Measurements from ENCODE around the gene CENPF. TPM values are rescaled to one million over a fixed set of nuclear protein-coding genes. Genes with fewer than 3 reads are reported as not detected.

Gene CENPF
- total RNA-seq: 67.0 and 80.5 TPM in 2 replicates

DNA sequence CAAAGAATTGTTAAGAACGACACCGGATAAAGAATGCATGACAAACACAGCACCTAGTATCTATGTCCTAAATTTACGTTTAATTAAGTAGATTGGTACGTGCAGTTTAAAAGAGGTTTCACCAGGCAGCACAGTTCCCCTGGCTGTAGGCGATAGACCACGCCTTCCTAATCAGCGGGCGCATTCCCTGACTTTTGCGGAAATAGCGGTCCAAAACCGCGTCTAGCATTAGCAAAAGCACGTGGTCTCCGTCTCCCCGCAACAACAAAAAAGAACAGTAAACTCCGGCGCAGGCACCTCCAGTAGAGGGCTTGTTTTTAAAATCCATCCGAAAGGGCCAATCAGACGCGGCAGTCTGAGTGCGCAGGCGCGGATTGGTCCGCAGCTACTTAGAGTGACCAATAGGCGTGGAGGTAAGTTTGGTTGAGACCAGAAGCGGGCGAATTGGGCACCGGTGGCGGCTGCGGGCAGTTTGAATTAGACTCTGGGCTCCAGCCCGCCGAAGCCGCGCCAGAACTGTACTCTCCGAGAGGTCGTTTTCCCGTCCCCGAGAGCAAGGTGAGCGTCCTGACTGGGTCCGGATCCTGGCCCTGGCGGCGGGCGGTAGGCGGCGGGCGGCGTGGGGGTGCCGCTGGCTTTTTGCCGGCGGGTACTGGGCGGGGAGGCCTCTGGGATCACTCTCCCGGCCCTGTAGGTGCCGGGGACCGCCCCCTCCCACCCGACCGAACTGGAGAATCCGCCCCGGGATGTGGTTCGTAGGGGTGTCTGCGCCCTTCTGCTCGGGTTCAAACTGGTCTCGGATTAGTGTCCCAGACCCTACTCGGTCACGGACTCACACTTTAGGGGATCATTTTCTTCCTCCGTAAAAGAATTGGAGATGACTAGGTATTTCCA lies at the start of gene CENPF:
TSS of gene CENPF (plus strand) at position 432 of the 894 bp plus-strand sequence. CDS start 10,560 bp downstream, outside the sequence.
- DNase-seq (ENCODE audit: low read depth): peak; percentile 92
- TF ChIP-seq, protein P1, sequence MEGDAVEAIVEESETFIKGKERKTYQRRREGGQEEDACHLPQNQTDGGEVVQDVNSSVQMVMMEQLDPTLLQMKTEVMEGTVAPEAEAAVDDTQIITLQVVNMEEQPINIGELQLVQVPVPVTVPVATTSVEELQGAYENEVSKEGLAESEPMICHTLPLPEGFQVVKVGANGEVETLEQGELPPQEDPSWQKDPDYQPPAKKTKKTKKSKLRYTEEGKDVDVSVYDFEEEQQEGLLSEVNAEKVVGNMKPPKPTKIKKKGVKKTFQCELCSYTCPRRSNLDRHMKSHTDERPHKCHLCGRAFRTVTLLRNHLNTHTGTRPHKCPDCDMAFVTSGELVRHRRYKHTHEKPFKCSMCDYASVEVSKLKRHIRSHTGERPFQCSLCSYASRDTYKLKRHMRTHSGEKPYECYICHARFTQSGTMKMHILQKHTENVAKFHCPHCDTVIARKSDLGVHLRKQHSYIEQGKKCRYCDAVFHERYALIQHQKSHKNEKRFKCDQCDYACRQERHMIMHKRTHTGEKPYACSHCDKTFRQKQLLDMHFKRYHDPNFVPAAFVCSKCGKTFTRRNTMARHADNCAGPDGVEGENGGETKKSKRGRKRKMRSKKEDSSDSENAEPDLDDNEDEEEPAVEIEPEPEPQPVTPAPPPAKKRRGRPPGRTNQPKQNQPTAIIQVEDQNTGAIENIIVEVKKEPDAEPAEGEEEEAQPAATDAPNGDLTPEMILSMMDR (conservative IDR thresholded peaks at IDR 0.05; ENCODE audit: low read depth, low read length): peak; percentile 19
- H3K4me3 ChIP-seq (ENCODE audit: low read depth, low read length): peak within 1 kb of the TSS; percentile 88

GRCh38 chr1:214557952-214558735 lies 44.9 kb upstream of the CENPF start:
- TF ChIP-seq, protein P1 (conservative IDR thresholded peaks at IDR 0.05; ENCODE audit: low read depth, low read length): no peak
- H3K4me3 ChIP-seq (ENCODE audit: low read depth, low read length): no peak overlapping the region
- DNase-seq (ENCODE audit: low read depth): no peak

GRCh38 chr1:214563881-214564280 lies 39.1 kb upstream of the CENPF start:
- no peak for DNase-seq (ENCODE audit: low read depth)
- TF ChIP-seq, protein P1 (conservative IDR thresholded peaks at IDR 0.05; ENCODE audit: low read depth, low read length): no peak
- H3K4me3 ChIP-seq (ENCODE audit: low read depth, low read length): no peak overlapping the region

- DNase-seq (ENCODE audit: low read depth): no peak
- no peak overlapping the region for H3K4me3 ChIP-seq (ENCODE audit: low read depth, low read length)
- TF ChIP-seq, protein P1 (conservative IDR thresholded peaks at IDR 0.05; ENCODE audit: low read depth, low read length): no peak
Measured at GRCh38 chr1:214565310-214565709, 37.7 kb upstream of the CENPF start.

GRCh38 chr1:214566158-214567104 lies 36.6 kb upstream of the CENPF start:
- DNase-seq (ENCODE audit: low read depth): no peak
- TF ChIP-seq, protein P1 (conservative IDR thresholded peaks at IDR 0.05; ENCODE audit: low read depth, low read length): no peak
- no peak overlapping the region for H3K4me3 ChIP-seq (ENCODE audit: low read depth, low read length)

- no peak overlapping the region for H3K4me3 ChIP-seq (ENCODE audit: low read depth, low read length)
- DNase-seq (ENCODE audit: low read depth): no peak
- TF ChIP-seq, protein P1 (conservative IDR thresholded peaks at IDR 0.05; ENCODE audit: low read depth, low read length): no peak
Measured at GRCh38 chr1:214567481-214567980, 35.5 kb upstream of the CENPF start.

All from epithelial cell of proximal tubule (primary cell).